GM18526 (cell line): Measurements from ENCODE around the gene PVRIG.

Source experiments
- POLR2A ChIP-seq: IDR thresholded peaks from 3 replicates; pipeline ENCODE4 v1.6.1; 2011; ENCODE audit not compliant: insufficient read length; ENCODE audit errors: extremely low read depth

PVRIG gene

GRCh38 chr7:100191775-100192174 lies 28.0 kb upstream of the PVRIG start:
- TF ChIP-seq POLR2A, result no peak

- no peak for TF ChIP-seq POLR2A
Measured at GRCh38 chr7:100192969-100193368, 26.8 kb upstream of the PVRIG start.

- TF ChIP-seq POLR2A, result no peak
Measured at GRCh38 chr7:100195222-100195621, 24.5 kb upstream of the PVRIG start.

- TF ChIP-seq POLR2A, result no peak
Measured at GRCh38 chr7:100198266-100198665, 21.5 kb upstream of the PVRIG start.

- TF ChIP-seq POLR2A, result no peak
Measured at GRCh38 chr7:100200693-100201092, 19.1 kb upstream of the PVRIG start.

GRCh38 chr7:100204454-100204853 lies 15.3 kb upstream of the PVRIG start:
- TF ChIP-seq POLR2A, result no peak

- TF ChIP-seq POLR2A, result no peak
Measured at GRCh38 chr7:100208911-100209408, 10.8 kb upstream of the PVRIG start.

GRCh38 chr7:100209493-100209892 lies 10.3 kb upstream of the PVRIG start:
- TF ChIP-seq POLR2A, result no peak

GRCh38 chr7:100210805-100211204 lies 8.9 kb upstream of the PVRIG start:
- TF ChIP-seq POLR2A, result no peak

GRCh38 chr7:100211342-100211780 lies 8.4 kb upstream of the PVRIG start:
- TF ChIP-seq POLR2A, result no peak

GRCh38 chr7:100212631-100213286 lies 7.0 kb upstream of the PVRIG start:
- no peak for TF ChIP-seq POLR2A

- no peak for TF ChIP-seq POLR2A
Measured at GRCh38 chr7:100213672-100214071, 6.1 kb upstream of the PVRIG start.

- no peak for TF ChIP-seq POLR2A
Measured at GRCh38 chr7:100215895-100216294, 3.9 kb upstream of the PVRIG start.

- no peak for TF ChIP-seq POLR2A
Measured at GRCh38 chr7:100219271-100219737, 445 bp upstream of the PVRIG start.

- TF ChIP-seq POLR2A, result no peak
Measured at GRCh38 chr7:100220586-100221230, 959 bp downstream of the PVRIG start.

GRCh38 chr7:100221231-100221718 lies 1.5 kb downstream of the PVRIG start:
- TF ChIP-seq POLR2A, result peak; percentile 72
